NCI-H82 treated with DMSO at 0.1 percent for 48 hours (cell line): Measurements from ENCODE around the gene UTP4.
"Not testable (repeated sequence)": the region's sequence is repeated elsewhere in the genome, so short reads cannot be mapped to it uniquely, and the experiment has no call there.

Experiments used
- DNase-seq: peaks from one replicate; lab custom pipeline; 2025; ENCODE audit not compliant: unreplicated experiment; lab: John Stamatoyannopoulos, UW

Gene UTP4

GRCh38 chr16:69109486-69110270 is 22.8 kb upstream of the UTP4 start:
- no peak for DNase-seq

GRCh38 chr16:69110406-69110805 is 22.0 kb upstream of the UTP4 start:
- DNase-seq, result peak; percentile 54

- no peak for DNase-seq
These were observed 21.1 kb upstream of the UTP4 start for GRCh38 chr16:69111216-69111875.

- no peak for DNase-seq
These were observed 20.6 kb upstream of the UTP4 start for GRCh38 chr16:69111876-69112230.

GRCh38 chr16:69112285-69113129 is 19.9 kb upstream of the UTP4 start:
- DNase-seq, result peak; percentile 11

- no peak for DNase-seq
These were observed 19.2 kb upstream of the UTP4 start for GRCh38 chr16:69113216-69113615.

GRCh38 chr16:69114346-69114975 is 18.0 kb upstream of the UTP4 start:
- DNase-seq, result no peak

GRCh38 chr16:69114976-69115355 is 17.5 kb upstream of the UTP4 start:
- DNase-seq, result no peak

- no peak for DNase-seq
These were observed 17.1 kb upstream of the UTP4 start for GRCh38 chr16:69115361-69115760.

- no peak for DNase-seq
These were observed 16.6 kb upstream of the UTP4 start for GRCh38 chr16:69115837-69116236.

- no peak for DNase-seq
These were observed 16.1 kb upstream of the UTP4 start for GRCh38 chr16:69116256-69116875.

GRCh38 chr16:69116906-69117305 is 15.5 kb upstream of the UTP4 start:
- no peak for DNase-seq

GRCh38 chr16:69118468-69118867 is 14.0 kb upstream of the UTP4 start:
- no peak for DNase-seq

- DNase-seq, result no peak
These were observed 13.5 kb upstream of the UTP4 start for GRCh38 chr16:69118994-69119393.

GRCh38 chr16:69119536-69119935 is 12.9 kb upstream of the UTP4 start:
- DNase-seq, result no peak

- DNase-seq, result no peak
These were observed 12.3 kb upstream of the UTP4 start for GRCh38 chr16:69120096-69120664.

GRCh38 chr16:69123910-69124309 is 8.5 kb upstream of the UTP4 start:
- peak; percentile 25 for DNase-seq

GRCh38 chr16:69124406-69124805 is 8.0 kb upstream of the UTP4 start:
- not testable (repeated sequence) for DNase-seq

- DNase-seq, result not testable (repeated sequence)
These were observed 7.5 kb upstream of the UTP4 start for GRCh38 chr16:69124961-69125360.

GRCh38 chr16:69126221-69126620 is 6.2 kb upstream of the UTP4 start:
- DNase-seq, result no peak

GRCh38 chr16:69126801-69127200 is 5.6 kb upstream of the UTP4 start:
- DNase-seq, result not testable (repeated sequence)
